ENCODE results near the gene FADS2. TPM values are rescaled to one million over a fixed set of nuclear protein-coding genes. Genes with fewer than 3 reads are reported as not detected.

Gene FADS2
- total RNA-seq, 2 experiments from 2014 or later = 0.95 to 2.8 TPM

DNA sequence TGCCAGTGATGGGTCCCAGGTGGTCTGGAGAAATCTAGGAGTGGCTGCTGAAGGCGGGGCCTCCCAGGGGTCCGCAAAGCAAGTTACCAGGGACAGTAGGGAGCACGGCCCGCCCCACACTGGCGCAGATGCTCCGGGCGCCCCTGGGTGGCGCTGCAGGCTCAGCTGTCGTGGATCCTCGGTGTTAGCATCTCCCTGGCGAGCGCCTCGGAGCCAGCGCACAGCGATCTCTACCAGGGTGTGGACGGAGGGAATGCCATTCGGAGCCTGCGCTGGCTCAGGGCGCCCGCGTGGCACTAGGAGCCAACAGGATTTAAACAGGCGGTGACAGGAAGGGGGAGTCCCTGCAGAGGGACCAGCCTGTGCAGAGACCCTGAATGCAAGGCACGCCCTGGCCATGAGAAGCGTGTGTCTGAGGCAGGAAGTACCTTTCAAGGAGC, 43.1 kb downstream of the FADS2 start:
- Histone ChIP-seq H3K27ac (ENCODE audit: low read depth, low read length, poor library complexity, severe bottlenecking) (no peak overlapping the region), H3K4me2 (ENCODE audit: low read length) (peak overlapping the region; percentile 51), H3K9me2 (ENCODE audit: insufficient read depth, low read length) (no peaks in the 10 kb centered on the region), H4K20me1 (ENCODE audit: insufficient read depth, low read length) (no peaks in the 10 kb centered on the region), H3K4me3 (ENCODE audit: low read depth, low read length, poor library complexity, severe bottlenecking) (no peak overlapping the region), H3K4me1 (ENCODE audit: insufficient read depth, low read length, poor library complexity, severe bottlenecking) (peaks cover 9% of the 10 kb centered on the region), H2AFZ (ENCODE audit: low read length) (no peak overlapping the region), H3K36me3 (ENCODE audit: insufficient read depth, low read length) (no peaks in the 10 kb centered on the region; the same call in 1 of the 2 replicates), H3K79me2 (ENCODE audit: insufficient read depth, low read depth, low read length) (no peaks in the 10 kb centered on the region), H3K9me3 (ENCODE audit: low read length) (no peaks in the 10 kb centered on the region)
- ChIA-PET CTCF (ENCODE audit: unreplicated experiment) (interaction anchor here (1.4 to 2.8 kb wide), 2 partner anchors 28 to 211 kb away, joined by 6 to 9 read pairs; no protein-coding TSS in a partner anchor), POLR2A (no interaction called here)
- peak; percentile 81 for DNase-seq (ENCODE audit: low spot score)
- intact Hi-C loops (cut with micrococcal nuclease; ENCODE audit: unreplicated experiment) = loop anchor here (1.0 to 2.0 kb wide), 5 partner anchors 20 to 211 kb away; partner anchors contain the start of gene FADS3
- no TSS peak for BruUV-seq (replicated peaks)
- TF ChIP-seq EZH2phosphoT487 (IDR thresholded peaks at IDR 0.05; ENCODE audit: borderline replicate concordance, low read depth, low read length) = no peak
- TF ChIP-seq, protein P1, sequence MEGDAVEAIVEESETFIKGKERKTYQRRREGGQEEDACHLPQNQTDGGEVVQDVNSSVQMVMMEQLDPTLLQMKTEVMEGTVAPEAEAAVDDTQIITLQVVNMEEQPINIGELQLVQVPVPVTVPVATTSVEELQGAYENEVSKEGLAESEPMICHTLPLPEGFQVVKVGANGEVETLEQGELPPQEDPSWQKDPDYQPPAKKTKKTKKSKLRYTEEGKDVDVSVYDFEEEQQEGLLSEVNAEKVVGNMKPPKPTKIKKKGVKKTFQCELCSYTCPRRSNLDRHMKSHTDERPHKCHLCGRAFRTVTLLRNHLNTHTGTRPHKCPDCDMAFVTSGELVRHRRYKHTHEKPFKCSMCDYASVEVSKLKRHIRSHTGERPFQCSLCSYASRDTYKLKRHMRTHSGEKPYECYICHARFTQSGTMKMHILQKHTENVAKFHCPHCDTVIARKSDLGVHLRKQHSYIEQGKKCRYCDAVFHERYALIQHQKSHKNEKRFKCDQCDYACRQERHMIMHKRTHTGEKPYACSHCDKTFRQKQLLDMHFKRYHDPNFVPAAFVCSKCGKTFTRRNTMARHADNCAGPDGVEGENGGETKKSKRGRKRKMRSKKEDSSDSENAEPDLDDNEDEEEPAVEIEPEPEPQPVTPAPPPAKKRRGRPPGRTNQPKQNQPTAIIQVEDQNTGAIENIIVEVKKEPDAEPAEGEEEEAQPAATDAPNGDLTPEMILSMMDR (conservative IDR thresholded peaks at IDR 0.05; ENCODE audit: low read length) = peak; percentile 95

DNA sequence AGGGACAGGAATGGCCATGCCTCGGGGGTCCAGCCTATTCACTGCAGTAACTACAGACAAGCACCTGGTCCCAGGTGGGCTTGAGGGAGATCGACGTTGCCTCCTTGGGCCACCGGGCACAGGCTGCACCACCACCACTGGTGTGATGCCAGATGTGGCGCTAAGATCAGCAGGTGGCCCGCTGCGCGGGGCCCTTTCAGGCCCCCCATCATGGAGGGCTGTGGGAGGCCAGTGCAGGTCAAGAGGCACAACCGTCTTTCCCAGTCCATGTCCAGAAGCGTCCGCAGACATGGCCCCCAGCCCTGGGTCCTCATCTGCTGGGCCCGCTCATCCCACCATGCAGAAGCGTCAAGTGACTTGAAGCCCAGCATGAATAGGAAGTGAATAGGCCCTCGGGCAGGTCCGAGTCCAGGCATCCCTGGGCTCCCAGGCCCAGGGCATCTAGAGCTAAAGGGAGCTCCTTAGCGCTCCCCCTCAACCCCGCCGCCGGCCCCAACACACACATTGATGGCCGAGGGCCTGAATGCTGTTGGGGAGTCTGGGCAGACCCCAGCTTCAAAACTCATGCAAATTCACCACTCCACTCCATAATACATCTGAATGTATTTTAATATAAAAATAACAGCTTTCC, 45.0 kb downstream of the FADS2 start:
- intact Hi-C loops (cut with micrococcal nuclease; ENCODE audit: unreplicated experiment) = no loop called here
- H4K20me1 ChIP-seq (ENCODE audit: insufficient read depth, low read length) = no peaks in the 10 kb centered on the region
- no peak for DNase-seq (ENCODE audit: low spot score)
- H3K4me1 ChIP-seq (ENCODE audit: insufficient read depth, low read length, poor library complexity, severe bottlenecking) = peaks cover 13% of the 10 kb centered on the region
- no peak for TF ChIP-seq EZH2phosphoT487 (IDR thresholded peaks at IDR 0.05; ENCODE audit: borderline replicate concordance, low read depth, low read length)
- TF ChIP-seq, protein P1 (conservative IDR thresholded peaks at IDR 0.05; ENCODE audit: low read length) = no peak
- ChIA-PET CTCF (ENCODE audit: unreplicated experiment) (no interaction called here), POLR2A (no interaction called here)
- H3K27ac ChIP-seq (ENCODE audit: low read depth, low read length, poor library complexity, severe bottlenecking) = no peak overlapping the region
- no peaks in the 10 kb centered on the region for H3K9me2 ChIP-seq (ENCODE audit: insufficient read depth, low read length)
- no peak overlapping the region for H2AFZ ChIP-seq (ENCODE audit: low read length)
- peaks cover 17% of the 10 kb centered on the region; the same call in 1 of the 2 replicates for H3K36me3 ChIP-seq (ENCODE audit: insufficient read depth, low read length)
- no peak overlapping the region for H3K4me3 ChIP-seq (ENCODE audit: low read depth, low read length, poor library complexity, severe bottlenecking)
- BruUV-seq (replicated peaks) = no TSS peak
- H3K79me2 ChIP-seq (ENCODE audit: insufficient read depth, low read depth, low read length) = no peaks in the 10 kb centered on the region
- H3K9me3 ChIP-seq (ENCODE audit: low read length) = no peaks in the 10 kb centered on the region
- H3K4me2 ChIP-seq (ENCODE audit: low read length) = no peak overlapping the region

All from OCI-LY7 (cell line).